ENCODE measurements around the gene CPNE9.

CPNE9 gene

GRCh38 chr3:9703736-9704346 is at the start of gene CPNE9:
CPNE9 (plus strand) TSS chr3:9703833; CDS start chr3:9703997, 164 bp downstream.
- DNase-seq = no peak

GRCh38 chr3:9659849-9660248 is 43.8 kb upstream of the CPNE9 start:
- DNase-seq = no peak

- DNase-seq = no peak
Measured at GRCh38 chr3:9660972-9661371, 42.7 kb upstream of the CPNE9 start.

- no peak for DNase-seq
Measured at GRCh38 chr3:9664119-9664751, 39.4 kb upstream of the CPNE9 start.

GRCh38 chr3:9666704-9667445 is 36.8 kb upstream of the CPNE9 start:
- DNase-seq = no peak

GRCh38 chr3:9669277-9669676 is 34.4 kb upstream of the CPNE9 start:
- DNase-seq = no peak

- no peak for DNase-seq
Measured at GRCh38 chr3:9669720-9670432, 33.8 kb upstream of the CPNE9 start.

- DNase-seq = no peak
Measured at GRCh38 chr3:9673082-9673481, 30.6 kb upstream of the CPNE9 start.

- DNase-seq = no peak
Measured at GRCh38 chr3:9673752-9674151, 29.9 kb upstream of the CPNE9 start.

GRCh38 chr3:9675736-9676290 is 27.8 kb upstream of the CPNE9 start:
- no peak for DNase-seq

- DNase-seq = no peak
Measured at GRCh38 chr3:9676785-9677184, 26.8 kb upstream of the CPNE9 start.

- no peak for DNase-seq
Measured at GRCh38 chr3:9678493-9678892, 25.1 kb upstream of the CPNE9 start.

- DNase-seq = no peak
Measured at GRCh38 chr3:9679476-9680080, 24.1 kb upstream of the CPNE9 start.

GRCh38 chr3:9681011-9681722 is 22.5 kb upstream of the CPNE9 start:
- no peak for DNase-seq

GRCh38 chr3:9681723-9682081 is 21.9 kb upstream of the CPNE9 start:
- no peak for DNase-seq

- no peak for DNase-seq
Measured at GRCh38 chr3:9682096-9682495, 21.5 kb upstream of the CPNE9 start.

GRCh38 chr3:9683426-9683825 is 20.2 kb upstream of the CPNE9 start:
- no peak for DNase-seq

GRCh38 chr3:9685216-9686049 is 18.2 kb upstream of the CPNE9 start:
- DNase-seq = no peak

GRCh38 chr3:9686050-9686550 is 17.5 kb upstream of the CPNE9 start:
- no peak for DNase-seq

GRCh38 chr3:9686703-9687102 is 16.9 kb upstream of the CPNE9 start:
- DNase-seq = no peak

- no peak for DNase-seq
Measured at GRCh38 chr3:9687514-9687913, 16.1 kb upstream of the CPNE9 start.
